Pons (tissue), 1 donor: ENCODE measurements around the gene ARR3.
"Not testable (repeated sequence)": the region's sequence is repeated elsewhere in the genome, so short reads cannot be mapped to it uniquely, and the experiment has no call there.

Experiments
- DNase-seq: peaks from one replicate; pipeline ENCODE4 v3.0.0-alpha.2; 2016; ENCODE audit warnings: low spot score

The ARR3 gene

DNA sequence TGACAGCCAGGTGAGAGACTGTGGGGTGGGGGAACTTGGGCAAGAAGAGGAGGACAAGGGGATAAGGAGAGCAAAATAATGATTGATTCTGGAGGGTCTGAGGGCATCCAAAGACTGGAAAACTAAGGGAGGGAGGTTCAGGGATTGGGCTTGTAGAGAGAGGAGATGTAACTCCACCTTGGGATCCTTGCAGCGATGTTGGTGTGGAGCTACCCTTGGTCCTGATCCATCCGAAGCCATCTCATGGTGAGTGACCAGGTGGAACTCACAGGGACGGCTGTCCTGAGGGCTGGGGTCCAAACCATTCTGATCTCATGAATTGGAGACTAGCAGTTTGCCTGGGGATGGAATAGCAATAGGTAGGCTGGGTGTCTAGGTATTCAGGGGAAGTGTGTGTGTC, 12.4 kb downstream of the ARR3 start:
- DNase-seq = no peak

DNA sequence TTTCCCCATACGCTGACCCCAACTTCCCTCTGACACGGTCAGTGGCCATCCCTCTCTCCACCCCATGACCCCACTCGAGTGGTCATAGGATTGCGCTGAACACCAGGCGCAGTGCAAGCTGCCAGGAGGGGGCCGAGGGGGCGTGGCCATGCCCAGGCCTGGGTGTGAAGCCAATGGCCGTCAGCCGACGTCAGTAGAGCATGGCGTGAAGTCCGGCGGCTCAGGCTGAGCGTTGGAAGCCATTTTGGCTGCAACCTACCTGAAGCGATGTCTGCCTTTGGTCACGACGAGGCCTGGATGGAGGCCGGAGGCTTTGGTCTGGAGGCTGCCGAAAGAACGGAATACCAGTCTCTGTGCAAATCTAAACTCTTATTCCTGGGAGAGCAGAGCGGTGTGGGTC, 13.8 kb downstream of the ARR3 start, which contains the start of gene RAB41:
TSS of gene RAB41 (plus strand) at position 222 of the 400 bp plus-strand sequence. CDS start at position 268, 46 bp downstream.
- DNase-seq = no peak

DNA sequence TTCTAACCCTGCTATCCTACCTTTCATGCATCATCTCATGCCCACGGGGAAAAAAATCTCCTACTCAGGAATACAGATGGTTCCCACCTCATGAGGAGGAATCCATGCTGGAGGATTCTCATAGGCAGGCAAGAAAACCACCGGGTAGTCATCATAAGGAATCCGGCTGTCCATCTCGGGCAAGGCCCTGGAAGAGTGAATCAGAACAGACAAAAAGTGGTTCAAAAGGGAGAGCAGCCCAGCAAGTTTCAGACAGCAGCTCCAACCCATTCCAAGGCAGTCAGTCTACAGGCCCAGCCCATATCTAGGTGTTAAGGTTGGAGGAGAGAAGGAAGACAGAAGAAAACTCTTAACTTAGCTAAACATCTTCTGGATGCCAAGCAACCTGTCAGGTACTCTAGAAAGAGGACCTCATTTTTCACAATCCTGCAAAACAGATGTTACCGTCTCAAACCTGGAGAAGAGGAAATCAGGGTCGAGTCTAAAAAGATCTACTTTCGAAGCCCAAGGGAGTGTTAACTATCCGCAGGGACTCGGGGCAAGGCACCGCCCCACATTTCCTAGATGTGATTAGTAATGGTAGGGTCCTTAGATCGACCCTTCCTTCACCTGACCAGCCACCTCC, 21.1 kb downstream of the ARR3 start:
- DNase-seq = no peak

DNA sequence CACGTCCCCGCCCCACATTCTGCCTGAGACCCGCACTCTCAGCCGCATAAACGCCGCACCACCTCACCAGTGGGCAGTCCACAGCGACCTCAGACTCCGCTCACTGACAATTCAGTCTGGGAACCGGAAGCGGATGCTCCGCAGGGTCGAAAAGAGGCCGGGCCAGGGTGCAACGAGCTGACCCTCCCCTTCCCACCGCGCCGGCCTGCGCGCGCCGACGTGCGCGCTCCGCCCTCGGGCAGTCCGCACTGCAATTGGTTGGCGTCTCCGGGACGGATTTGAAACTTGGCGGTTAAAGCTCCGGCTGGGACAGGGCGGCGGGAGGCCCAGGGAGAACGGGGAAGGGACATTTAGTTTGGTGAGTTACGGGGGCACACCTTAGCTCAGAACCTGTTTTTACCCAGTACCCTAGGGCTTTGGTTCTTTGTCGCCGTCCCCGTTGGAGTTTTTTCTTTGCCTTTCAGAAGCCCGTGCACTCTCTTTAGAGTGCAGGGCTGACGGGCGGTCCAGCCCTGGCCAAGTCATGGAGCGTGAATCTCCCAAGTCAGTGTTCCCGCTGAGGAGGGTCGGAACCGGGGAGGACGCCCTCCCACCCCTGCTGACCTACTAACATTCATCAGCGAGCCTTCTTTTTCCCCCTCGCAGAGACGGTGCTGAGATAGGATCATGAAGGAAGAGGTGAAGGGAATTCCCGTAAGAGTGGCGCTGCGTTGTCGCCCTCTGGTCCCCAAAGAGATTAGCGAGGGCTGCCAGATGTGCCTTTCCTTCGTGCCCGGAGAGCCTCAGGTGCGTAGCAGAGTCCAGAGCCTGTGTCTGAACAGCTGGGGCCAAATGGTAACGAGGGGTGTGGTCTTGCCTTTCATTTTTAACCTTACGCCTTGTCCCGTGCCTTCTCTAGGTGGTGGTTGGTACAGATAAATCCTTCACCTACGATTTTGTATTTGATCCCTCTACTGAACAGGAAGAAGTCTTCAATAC, 21.9 kb downstream of the ARR3 start, which contains the start of the genes KIF4A and PDZD11:
TSS of gene KIF4A (plus strand) at position 312 of the 978 bp plus-strand sequence. CDS start at position 667, 355 bp downstream.
TSS of gene PDZD11 (minus strand) at position 135 of the 978 bp plus-strand sequence. CDS start 586 bp downstream, outside the sequence.
- peak; percentile 52 for DNase-seq

DNA sequence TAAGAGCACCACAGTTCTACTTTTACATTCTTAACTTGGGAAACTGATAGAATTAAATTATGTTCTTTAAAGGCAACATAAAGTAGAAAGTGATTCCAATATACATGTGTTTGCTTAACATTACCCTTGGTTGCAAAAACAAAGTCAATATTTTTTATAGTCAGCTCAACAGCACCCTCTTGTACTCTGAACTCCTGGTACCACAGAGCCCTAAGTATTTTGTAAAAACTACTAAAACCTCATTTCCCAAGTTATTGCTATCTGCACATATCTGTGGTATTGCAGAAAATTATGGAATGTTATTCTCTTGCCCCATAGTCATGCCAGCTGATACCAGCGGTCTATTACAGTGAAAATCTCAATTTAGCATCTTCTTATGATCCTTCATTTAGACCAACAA, 24.7 kb downstream of the ARR3 start:
- DNase-seq = no peak

DNA sequence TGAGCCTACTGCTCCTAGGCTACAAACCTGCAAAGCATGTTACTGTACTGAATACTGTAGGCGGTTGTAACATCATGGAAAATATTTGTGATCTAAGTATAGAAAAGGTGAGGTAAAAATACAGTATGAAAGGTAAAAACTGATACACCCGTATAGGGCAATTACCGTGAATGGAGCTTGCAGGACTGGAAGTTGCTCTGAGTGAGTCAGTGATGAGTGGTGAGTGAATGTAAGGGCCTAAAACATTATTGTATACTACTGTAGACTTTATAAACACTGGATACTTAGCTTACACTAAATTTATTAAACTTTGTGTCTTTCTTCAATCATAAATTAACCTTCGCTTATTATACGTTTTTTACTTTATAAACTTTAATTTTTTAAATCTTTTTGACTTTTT, 25.5 kb downstream of the ARR3 start:
- DNase-seq = no peak

DNA sequence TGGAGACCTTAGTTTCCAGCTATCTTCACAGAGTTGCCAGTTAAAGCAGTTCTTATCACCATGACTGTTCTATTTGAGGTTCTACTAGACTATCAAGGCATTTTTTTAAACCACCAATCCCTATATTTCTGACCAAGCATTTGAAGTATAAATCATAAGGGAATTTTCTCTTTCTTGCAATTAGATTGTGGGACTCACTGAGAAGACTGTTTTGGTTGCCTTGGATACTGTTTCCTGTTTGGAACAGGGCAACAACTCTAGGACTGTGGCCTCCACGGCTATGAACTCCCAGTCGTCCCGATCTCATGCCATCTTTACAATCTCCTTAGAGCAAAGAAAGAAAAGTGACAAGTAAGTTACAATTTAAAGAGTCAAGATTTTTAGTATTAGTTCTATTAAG, 33.6 kb downstream of the ARR3 start:
- DNase-seq = no peak

DNA sequence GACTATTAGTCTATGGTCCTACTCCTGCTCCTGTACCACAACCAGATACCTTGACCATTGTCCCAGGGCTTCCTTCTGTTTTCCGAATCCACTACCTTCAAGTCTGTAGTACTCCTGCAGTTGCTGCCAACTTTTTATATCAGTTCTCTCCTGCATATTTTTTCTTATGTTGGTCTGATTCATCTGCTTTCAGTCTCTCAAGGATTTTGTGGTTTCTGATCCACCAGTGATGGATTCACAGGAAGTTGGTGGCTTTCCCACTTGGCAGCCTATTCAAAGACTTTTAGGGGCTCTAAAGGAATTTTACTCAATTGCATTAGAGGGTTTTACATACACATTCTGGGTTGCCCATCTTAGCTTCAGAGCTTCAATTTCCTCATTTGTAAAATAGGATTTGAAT, 45.4 kb downstream of the ARR3 start:
- no peak for DNase-seq

DNA sequence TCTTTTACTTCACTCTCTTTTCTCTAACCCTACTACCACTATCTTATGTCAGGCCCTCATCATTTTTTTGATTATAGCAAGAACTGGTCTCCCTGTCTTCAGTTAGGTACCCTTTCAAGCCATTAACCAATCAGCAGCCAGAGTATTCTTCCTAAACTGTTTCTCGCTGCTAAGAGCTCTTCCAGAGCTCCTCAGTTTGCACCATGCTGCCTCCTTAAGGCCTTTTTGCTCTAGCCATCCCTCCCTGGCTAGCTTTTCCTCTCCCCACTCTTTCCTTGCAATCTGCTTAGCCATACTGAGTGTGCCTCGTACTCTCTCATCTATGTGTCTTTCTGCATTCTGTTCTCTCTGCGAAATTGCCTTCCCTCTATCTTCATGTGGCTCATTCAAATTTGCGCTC, 54.6 kb downstream of the ARR3 start:
- no peak for DNase-seq

DNA sequence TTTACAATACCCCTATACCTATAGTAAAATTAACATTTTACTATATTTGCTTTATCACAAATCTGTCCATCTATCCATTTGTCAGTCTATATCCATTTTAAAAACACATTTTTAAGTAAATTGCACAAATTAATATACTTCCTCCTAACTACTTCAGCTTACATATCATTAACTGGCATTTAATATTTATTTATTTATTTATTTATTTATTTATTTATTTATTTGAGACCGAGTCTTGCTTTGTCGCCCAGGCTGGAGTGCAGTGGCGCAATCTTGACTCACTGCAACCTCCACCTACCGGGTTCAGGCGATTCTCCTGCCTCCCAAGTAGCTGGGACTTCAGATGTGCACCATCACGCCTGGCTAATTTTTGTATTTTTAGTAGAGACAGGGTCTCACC, 55.5 kb downstream of the ARR3 start:
- DNase-seq = not testable (repeated sequence)

DNA sequence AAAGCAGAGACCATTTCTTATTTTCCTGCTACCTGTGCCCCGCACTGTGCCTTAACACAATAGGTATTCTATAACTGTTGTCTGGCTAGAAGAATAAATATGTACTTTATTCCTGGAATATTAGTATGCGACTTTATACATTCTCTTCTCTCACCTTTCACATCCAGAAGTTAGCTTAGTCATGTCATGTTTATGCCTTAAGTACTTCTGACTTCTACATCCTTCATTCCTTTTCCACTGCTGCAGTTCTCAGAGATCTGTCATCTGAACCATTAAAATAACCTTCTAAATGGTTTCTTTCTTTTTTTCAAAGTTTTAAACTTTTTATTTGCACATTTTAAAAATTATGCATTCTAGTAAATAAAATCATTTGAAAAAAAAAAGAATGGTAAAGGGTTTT, 56.2 kb downstream of the ARR3 start:
- no peak for DNase-seq

DNA sequence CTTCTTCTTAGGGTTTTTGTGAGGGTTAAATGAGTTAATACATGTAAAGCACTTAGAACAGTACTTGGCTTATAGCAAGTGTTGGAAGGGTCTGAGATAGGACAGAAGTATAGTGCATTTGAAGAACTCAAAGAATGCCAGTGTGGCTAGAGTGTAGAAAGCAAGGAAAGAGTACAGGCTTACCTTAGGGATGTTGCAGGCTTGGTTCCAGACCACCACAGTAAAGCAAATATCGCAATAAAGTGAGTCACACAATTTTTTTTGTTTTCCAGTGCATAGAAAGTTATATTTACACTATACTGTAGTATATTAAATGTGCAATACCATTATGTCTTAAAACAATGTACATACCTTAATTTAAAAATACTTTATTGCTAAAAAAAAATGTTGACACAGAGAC, 63.0 kb downstream of the ARR3 start:
- no peak for DNase-seq
